Measurements from ENCODE around the gene SULT1A2. TPM values are rescaled to one million over a fixed set of nuclear protein-coding genes. Genes with fewer than 3 reads are reported as not detected.
A peak's percentile ranks its signal among the peaks of the same experiment; 100 is the strongest.

The SULT1A2 gene
- total and polyA plus RNA-seq, 2 of the 13 experiments (the other 11 are each of a cell fraction or from before 2014, with no cell fraction given) = 33.0 to 34.2 TPM

DNA sequence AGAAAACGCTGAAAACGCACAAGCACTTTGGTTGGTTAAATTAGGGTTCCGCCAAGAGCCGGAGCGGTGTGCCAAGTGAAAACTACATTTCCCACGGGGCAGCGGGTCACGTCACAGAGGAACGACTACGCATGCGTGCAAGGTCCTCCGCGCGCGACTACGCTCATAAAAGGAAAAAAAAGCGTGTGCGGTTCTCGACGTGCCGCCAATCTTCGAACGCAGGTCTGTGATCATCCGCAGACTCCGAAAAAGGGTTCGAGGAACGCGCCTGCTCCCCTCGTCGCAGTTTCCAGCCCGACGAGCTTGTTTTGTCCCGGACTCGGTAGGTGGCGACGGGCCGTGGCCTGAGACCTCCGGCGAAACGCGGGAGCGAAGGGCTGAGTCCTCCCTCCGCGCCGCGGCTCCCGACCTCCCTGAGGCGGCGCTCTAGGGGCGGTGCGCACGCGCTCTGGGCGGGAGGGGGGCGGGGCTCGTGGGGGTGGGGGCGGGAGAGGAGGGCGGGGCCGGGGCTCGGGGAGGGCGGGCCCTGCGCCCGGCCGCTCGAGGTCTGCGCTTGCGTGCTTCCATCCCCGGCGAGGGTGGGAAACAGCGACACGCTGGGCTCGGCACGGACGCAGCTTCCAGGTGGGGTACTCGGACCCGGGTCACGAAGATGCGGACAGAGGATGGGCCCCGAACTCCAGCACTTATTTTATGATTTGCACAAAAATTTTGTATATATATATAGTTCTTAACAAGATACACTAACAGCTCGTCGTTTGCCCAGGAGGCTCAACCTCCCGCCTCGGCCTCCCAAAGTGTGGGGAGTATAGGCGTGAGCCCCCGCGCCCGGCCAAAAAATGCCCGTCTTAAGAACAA is 42.8 kb downstream of the SULT1A2 start, which contains the start of gene SGF29 (continued):
- TF ChIP-seq, protein P1, sequence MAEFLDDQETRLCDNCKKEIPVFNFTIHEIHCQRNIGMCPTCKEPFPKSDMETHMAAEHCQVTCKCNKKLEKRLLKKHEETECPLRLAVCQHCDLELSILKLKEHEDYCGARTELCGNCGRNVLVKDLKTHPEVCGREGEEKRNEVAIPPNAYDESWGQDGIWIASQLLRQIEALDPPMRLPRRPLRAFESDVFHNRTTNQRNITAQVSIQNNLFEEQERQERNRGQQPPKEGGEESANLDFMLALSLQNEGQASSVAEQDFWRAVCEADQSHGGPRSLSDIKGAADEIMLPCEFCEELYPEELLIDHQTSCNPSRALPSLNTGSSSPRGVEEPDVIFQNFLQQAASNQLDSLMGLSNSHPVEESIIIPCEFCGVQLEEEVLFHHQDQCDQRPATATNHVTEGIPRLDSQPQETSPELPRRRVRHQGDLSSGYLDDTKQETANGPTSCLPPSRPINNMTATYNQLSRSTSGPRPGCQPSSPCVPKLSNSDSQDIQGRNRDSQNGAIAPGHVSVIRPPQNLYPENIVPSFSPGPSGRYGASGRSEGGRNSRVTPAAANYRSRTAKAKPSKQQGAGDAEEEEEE (CRISPR knock-in tag; IDR thresholded peaks at IDR 0.05; ENCODE audit: borderline replicate concordance) = 0 out of 2 replicates have a peak, but pooled peaks have one; percentile 84
- TF ChIP-seq, protein P2, sequence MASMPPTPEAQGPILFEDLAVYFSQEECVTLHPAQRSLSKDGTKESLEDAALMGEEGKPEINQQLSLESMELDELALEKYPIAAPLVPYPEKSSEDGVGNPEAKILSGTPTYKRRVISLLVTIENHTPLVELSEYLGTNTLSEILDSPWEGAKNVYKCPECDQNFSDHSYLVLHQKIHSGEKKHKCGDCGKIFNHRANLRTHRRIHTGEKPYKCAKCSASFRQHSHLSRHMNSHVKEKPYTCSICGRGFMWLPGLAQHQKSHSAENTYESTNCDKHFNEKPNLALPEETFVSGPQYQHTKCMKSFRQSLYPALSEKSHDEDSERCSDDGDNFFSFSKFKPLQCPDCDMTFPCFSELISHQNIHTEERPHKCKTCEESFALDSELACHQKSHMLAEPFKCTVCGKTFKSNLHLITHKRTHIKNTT (CRISPR knock-in tag; IDR thresholded peaks at IDR 0.05) = no peak
- TF ChIP-seq CENPT (CRISPR knock-in tag; IDR thresholded peaks at IDR 0.05; ENCODE audit: low read depth) (peak; percentile 98), CEBPB (IDR thresholded peaks at IDR 0.05; ENCODE audit: borderline replicate concordance, low read depth, low read length) (no peak), ZNF83 (CRISPR knock-in tag; IDR thresholded peaks at IDR 0.05; ENCODE audit: borderline replicate concordance) (peak; percentile 95; the same call in 1 of the 2 replicates), ZFYVE20 (CRISPR knock-in tag; IDR thresholded peaks at IDR 0.05; ENCODE audit: borderline replicate concordance, low read depth) (0 out of 2 replicates have a peak, but pooled peaks have one; percentile 75), ZSCAN29 (CRISPR knock-in tag; conservative IDR thresholded peaks at IDR 0.05) (peak; percentile 81; the same call in 1 of the 2 replicates), ZNF282 (IDR thresholded peaks at IDR 0.05; ENCODE audit: partially characterized antibody) (no peak), ZNF616 (CRISPR knock-in tag; IDR thresholded peaks at IDR 0.05; ENCODE audit: low read depth) (peak; percentile 81), RAD51 (IDR thresholded peaks at IDR 0.05; ENCODE audit: borderline replicate concordance) (no peak), ZBTB3 (CRISPR knock-in tag; IDR thresholded peaks at IDR 0.05; ENCODE audit: borderline replicate concordance, low read depth) (peak; percentile 35; the same call in 1 of the 2 replicates), SSRP1 (CRISPR knock-in tag; IDR thresholded peaks at IDR 0.05) (peak; percentile 61; the same call in 1 of the 2 replicates), MAFF (IDR thresholded peaks at IDR 0.05; ENCODE audit: low read depth, low read length) (no peak), FOXM1 (CRISPR knock-in tag; IDR thresholded peaks at IDR 0.05) (no peak), ZMYM3 (CRISPR knock-in tag; IDR thresholded peaks at IDR 0.05) (peak; percentile 73), FOXC1 (CRISPR knock-in tag; IDR thresholded peaks at IDR 0.05; ENCODE audit: borderline replicate concordance) (peak; percentile 88)
- TF ChIP-seq, protein P3, sequence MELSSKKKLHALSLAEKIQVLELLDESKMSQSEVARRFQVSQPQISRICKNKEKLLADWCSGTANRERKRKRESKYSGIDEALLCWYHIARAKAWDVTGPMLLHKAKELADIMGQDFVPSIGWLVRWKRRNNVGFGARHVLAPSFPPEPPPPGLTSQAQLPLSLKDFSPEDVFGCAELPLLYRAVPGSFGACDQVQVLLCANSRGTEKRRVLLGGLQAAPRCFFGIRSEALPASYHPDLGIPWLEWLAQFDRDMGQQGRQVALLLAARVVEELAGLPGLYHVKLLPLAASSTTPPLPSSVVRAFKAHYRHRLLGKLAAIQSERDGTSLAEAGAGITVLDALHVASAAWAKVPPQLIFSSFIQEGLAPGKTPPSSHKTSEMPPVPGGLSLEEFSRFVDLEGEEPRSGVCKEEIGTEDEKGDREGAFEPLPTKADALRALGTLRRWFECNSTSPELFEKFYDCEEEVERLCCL (CRISPR knock-in tag; IDR thresholded peaks at IDR 0.05; ENCODE audit: borderline replicate concordance) = no peak
- TF ChIP-seq, protein P4, sequence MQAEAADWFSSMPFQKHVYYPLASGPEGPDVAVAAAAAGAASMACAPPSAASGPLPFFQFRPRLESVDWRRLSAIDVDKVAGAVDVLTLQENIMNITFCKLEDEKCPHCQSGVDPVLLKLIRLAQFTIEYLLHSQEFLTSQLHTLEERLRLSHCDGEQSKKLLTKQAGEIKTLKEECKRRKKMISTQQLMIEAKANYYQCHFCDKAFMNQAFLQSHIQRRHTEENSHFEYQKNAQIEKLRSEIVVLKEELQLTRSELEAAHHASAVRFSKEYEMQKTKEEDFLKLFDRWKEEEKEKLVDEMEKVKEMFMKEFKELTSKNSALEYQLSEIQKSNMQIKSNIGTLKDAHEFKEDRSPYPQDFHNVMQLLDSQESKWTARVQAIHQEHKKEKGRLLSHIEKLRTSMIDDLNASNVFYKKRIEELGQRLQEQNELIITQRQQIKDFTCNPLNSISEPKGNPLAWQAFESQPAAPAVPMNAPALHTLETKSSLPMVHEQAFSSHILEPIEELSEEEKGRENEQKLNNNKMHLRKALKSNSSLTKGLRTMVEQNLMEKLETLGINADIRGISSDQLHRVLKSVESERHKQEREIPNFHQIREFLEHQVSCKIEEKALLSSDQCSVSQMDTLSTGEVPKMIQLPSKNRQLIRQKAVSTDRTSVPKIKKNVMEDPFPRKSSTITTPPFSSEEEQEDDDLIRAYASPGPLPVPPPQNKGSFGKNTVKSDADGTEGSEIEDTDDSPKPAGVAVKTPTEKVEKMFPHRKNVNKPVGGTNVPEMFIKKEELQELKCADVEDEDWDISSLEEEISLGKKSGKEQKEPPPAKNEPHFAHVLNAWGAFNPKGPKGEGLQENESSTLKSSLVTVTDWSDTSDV (CRISPR knock-in tag; IDR thresholded peaks at IDR 0.05) = no peak
- TF ChIP-seq, protein P5, sequence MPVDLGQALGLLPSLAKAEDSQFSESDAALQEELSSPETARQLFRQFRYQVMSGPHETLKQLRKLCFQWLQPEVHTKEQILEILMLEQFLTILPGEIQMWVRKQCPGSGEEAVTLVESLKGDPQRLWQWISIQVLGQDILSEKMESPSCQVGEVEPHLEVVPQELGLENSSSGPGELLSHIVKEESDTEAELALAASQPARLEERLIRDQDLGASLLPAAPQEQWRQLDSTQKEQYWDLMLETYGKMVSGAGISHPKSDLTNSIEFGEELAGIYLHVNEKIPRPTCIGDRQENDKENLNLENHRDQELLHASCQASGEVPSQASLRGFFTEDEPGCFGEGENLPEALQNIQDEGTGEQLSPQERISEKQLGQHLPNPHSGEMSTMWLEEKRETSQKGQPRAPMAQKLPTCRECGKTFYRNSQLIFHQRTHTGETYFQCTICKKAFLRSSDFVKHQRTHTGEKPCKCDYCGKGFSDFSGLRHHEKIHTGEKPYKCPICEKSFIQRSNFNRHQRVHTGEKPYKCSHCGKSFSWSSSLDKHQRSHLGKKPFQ (CRISPR knock-in tag; IDR thresholded peaks at IDR 0.05; ENCODE audit: insufficient replicate concordance) = no peak
